CD4-positive, alpha-beta T cell treated with Interleukin-1 beta for 1 hour (primary cell): Measurements from ENCODE around the gene UMOD.

Source experiments
- DNase-seq, 2 donors: peaks; one replicate each; pipeline ENCODE4 v3.0.0-alpha.2; 2020 to 2022

Gene UMOD

GRCh38 chr16:20298452-20298851 is 54.1 kb downstream of the UMOD start:
- DNase-seq: no peak

- no peak for DNase-seq
Measured at GRCh38 chr16:20291208-20292206, 61.0 kb downstream of the UMOD start.

- DNase-seq: no peak
Measured at GRCh38 chr16:20289571-20289970, 62.9 kb downstream of the UMOD start.

GRCh38 chr16:20285993-20286499 is 66.5 kb downstream of the UMOD start:
- no peak for DNase-seq
